Lower leg skin (tissue), 3 donors: ENCODE measurements around the gene UBL7.

Source experiments
- CTCF ChIP-seq, 3 donors: fragments of 450-650 bp; IDR thresholded peaks; one replicate each; pipeline ENCODE4 v1.5.1; 2016; ENCODE audit warnings: antibody characterized with exemption in 3 of 3, mild to moderate bottlenecking in 3 of 3, moderate library complexity in 2 of 3
- POLR2A ChIP-seq, 2 donors: fragments of 450-650 bp; IDR thresholded peaks; one replicate each; pipeline ENCODE4 v1.6.1; 2016 to 2017; ENCODE audit warnings: antibody characterized with exemption in 2 of 2, mild to moderate bottlenecking in 1 of 2, moderate library complexity in 1 of 2

GRCh38 chr15:74420193-74420905 lies 40.6 kb downstream of the UBL7 start:
- TF ChIP-seq CTCF (IDR thresholded peaks at IDR 0.05) (no peak), POLR2A (IDR thresholded peaks at IDR 0.05) (no peak)
